Erythroblast (primary cell): Measurements from ENCODE around the gene RIMS1.

Experiments
- DNase-seq, 2 experiments: peaks; one replicate each; lab custom pipeline; 2025; lab: John Stamatoyannopoulos, UW
- GATA1 ChIP-seq: IDR thresholded peaks from 2 replicates; pipeline ENCODE4 v1.6.1; 2011; ENCODE audit warnings: low read depth, mild to moderate bottlenecking, control low read depth, low read length, moderate library complexity
- POLR2A ChIP-seq: IDR thresholded peaks from 2 replicates; pipeline ENCODE4 v1.6.1; 2011; ENCODE audit warnings: mild to moderate bottlenecking, low read length

Gene RIMS1

DNA sequence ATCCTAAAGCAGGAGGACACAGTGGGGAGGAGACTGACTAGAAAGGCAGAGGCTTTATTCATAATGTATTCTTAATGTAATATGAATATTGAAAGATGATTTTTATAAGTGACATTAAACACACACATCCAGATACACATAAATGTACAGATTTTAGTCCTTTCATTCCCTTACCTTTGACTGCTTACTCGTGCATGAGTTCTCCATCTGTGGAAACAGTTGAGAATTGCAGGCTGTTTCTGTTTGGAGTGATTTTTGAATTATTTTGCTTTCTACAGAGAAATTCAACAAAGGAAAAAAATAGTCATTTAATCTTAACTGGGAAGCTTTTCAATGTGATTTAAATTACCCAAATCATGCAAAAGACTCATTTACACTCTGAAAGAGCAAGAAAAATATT, 136.5 kb downstream of the RIMS1 start:
- TF ChIP-seq GATA1 = no peak
- TF ChIP-seq POLR2A = no peak
- no peak for DNase-seq

DNA sequence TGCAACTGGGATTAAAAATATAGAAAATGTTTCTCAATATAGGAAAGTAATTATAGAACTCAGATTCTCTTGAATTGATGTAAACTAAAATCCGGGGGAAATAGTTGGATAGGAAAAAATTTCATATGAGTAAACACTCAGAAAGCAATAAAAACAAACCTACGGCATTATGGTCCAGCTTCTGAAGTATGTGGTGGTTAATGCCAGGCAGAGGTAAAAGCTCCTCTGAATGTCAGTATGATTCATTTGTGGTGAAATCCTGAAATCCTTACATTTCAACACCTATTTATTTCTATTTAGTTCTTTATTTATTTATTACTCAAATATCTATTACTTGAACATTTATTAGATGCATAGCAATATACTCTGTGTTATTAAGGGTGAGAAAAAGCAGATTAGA, 145.1 kb downstream of the RIMS1 start:
- TF ChIP-seq POLR2A (no peak), GATA1 (no peak)
- no peak for DNase-seq

DNA sequence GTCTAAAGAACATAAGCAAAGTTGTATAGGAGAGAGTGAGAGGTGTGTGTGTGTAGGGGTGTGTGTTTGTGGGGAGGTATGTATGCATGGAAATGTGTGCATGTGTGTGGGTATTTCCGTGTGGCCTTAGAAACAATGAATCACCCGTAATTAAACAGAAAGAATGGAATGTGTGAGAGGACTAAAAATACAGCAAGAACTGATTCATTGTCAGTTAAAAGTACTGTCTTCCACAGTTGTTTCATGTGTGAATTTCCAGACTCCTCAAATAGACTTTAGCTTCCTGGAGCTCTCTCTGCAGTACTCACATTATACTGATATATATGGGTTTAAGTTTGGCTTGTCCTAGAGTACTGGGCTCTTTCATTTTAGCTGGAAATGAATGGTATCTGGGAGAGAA, 145.7 kb downstream of the RIMS1 start:
- no peak for TF ChIP-seq GATA1
- TF ChIP-seq POLR2A = no peak
- DNase-seq = no peak

DNA sequence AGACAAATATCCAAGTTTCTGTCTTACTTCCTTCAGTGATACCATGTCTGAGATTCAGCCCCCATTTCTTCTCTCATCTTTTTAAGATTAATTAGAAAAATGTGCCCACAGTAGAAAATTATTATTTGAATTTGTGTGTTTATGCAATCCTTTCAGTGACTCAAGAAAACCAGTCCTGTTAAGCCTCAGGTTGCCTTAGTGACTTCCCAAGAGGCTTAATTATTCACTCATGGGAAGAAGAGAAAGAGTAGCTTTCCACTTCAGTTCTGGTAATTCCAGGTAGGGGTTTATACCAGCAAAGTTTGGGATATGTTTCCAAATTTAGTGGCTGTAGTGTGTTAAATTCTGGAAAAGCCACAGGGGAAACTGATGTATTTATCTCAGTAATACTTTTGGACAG, 149.1 kb downstream of the RIMS1 start:
- no peak for TF ChIP-seq POLR2A
- no peak for TF ChIP-seq GATA1
- DNase-seq = no peak

DNA sequence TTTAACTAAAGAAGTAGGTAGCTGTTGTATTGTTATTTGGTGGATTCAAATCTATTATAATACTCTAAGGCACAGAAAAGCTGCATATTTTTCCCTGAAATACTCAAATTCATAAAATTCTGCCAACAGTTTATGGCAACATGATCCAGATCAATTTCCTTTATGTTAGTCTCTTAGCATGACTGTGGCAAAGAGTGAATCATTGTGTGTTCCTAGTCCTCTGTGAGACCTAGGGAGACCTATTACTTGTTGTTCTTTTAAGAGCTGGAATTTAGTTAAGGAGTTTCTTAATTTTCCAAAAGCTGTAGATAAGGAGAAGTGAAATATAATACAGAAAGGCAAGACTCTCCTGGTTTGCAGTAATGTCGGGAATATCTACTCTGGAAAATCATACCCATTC, 149.6 kb downstream of the RIMS1 start:
- no peak for DNase-seq
- TF ChIP-seq POLR2A (no peak), GATA1 (no peak)

DNA sequence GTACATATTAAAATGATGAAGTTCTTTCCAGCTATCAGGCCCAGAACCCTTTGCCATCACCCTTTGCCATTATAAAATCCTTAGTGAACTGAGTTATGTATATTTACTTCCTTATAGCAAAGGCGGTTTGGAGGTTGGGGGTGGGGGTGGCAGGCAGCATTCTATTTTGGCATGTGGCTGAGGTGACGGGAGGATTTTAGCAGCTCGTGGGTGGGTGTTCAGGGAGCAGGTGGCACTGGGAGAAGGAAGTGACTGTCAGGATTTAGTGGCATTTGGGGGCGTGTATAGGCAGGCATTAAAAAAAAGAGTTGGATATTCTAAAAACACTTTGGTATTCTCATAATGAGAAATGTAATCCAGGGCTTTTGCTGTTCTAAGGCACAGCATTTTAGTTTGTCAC, 150.7 kb downstream of the RIMS1 start:
- DNase-seq = no peak

DNA sequence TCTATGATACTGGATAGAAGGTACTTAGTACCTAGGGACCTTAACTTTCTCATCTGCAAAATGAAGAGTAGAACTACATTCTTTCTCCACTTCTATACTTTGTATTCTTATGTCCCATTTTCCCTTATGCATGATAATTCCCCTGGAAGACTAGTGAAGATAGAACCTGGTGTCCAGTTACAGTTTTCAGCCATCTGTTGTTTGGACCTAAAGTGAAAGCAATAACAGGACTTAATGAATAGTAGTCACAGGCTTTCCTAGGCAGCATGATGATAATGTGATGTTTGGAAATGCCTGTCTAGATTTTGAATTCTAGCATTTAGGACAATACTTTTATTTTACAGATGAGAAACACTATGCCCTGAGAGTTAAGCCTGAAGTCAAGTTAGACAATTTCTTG, 153.8 kb downstream of the RIMS1 start:
- TF ChIP-seq POLR2A (no peak), GATA1 (no peak)
- no peak for DNase-seq

More for the DNA sequence above, 150.7 kb downstream of the RIMS1 start:
- TF ChIP-seq POLR2A (no peak), GATA1 (no peak)

DNA sequence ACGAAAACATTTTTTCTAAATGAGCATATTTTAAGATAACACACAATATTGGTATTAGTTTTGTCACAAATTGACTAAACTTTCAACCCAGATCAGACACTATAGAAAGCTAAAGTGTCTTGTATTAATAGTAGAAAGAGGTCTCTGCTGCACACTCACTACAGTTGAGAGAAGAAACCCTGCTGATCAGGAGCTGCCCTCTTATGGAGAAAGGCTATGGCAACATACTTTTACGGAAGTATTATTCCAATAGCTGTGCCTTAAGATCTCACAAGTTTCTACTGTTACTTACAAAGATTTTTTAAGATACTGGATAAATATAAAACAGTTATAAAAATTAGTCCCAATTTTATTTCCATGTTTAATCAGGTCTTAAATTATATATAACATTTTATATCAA, 155.7 kb downstream of the RIMS1 start:
- no peak for DNase-seq
- TF ChIP-seq POLR2A (no peak), GATA1 (no peak)

DNA sequence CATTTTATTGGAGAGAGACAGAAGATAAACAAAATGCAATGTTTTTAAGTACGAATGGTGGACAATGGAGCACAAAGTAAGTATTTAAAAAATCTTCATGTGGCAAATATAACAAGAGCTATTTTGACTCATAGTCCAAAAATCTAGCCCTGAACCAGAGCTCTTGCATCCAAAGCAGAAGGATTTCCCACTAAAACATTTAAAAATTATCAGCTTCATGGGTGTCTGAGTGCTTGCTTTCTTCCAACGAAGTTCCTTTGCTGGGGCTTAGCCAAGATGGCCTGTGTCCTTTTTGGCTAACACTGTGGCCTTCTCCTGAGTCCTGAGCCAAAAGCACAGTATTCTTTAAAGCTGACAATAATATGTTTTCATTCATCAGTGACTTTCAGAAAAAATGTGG, 161.7 kb downstream of the RIMS1 start:
- no peak for TF ChIP-seq GATA1
- TF ChIP-seq POLR2A = no peak
- DNase-seq = no peak

DNA sequence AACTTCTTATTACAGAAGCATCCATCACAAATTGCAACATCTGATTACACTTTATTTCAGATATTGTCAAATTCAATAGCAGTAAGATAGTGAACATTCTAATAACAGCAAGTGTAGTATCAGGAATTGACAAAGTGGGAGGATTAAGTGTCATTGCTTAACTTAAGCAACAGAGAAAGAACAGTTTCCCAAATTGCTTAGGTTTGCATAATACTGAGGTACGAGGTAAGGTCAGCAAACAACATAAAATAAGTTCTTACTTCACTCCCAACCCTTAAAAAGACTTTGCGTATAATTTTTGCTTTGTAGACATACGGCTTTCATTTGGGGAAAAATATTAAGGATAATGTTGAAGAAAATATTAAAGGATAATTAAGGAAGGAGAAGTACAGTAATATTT, 163.0 kb downstream of the RIMS1 start:
- no peak for TF ChIP-seq GATA1
- no peak for TF ChIP-seq POLR2A
- no peak for DNase-seq

DNA sequence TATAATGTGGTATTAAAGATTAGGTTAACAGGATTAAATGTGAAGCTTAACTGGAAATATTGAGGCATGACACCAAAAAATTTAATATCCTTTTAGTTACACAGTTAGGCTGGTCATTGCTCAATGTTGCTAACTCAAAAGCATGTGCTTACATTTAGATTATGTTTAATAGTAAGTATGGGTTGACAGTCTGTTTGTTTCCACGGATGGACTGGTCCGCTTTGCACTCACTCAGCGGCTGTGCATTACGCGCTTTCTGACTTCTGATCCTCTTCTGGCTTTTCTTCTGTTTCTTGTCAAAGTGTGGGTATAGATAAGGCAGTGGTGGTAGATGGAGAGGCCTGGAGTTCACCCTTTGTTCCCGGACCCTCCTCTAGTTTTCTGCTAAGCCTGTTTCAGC, 174.9 kb downstream of the RIMS1 start:
- TF ChIP-seq POLR2A = no peak
- no peak for TF ChIP-seq GATA1
- no peak for DNase-seq

DNA sequence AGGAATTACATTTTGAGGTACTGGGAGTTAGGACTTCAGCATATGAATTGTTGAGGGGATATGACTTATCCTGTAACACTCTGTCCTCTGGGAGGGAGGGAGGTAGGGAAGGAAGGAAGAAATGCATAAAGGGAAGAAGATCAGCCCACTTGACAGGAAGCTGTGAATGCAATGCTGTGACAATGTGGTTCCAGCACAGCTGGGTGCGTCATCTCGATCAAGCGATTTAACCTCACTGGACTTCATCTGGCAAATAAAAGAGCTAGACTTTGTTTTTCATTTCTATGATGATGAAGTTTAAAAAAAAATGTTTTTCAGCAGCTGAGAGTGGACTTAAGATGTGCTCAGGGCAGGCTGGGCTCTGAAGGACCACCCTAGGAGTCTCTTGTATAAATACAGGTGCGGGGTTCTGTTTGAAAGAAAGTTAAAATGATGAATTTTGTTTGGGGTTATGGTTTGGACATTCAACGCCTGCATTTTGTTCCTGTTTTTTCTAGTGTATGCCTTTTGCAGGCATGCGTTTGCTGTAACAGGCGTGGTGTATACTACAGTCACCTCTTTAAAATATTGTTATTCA, 178.1 kb downstream of the RIMS1 start:
- DNase-seq = no peak
- TF ChIP-seq POLR2A (no peak), GATA1 (no peak)

DNA sequence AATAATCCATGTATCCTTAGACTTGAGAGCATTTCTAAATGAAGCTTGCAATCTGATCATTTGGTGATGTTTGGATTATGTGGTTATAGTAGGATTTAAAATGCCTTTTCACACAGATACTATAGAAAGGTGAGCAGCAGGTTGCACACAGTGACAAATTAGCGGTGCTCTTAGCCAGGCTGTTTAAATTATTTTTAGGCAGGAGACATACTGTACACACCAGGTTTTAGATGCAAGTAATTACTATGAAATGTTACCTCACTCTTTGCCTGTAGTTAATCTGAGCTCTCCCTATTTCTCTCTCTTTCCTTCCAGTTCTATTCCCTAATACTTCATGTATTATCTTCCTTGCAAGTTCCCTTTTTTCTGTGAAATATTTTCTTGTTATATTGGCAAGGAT, 191.7 kb downstream of the RIMS1 start:
- TF ChIP-seq GATA1 (no peak), POLR2A (no peak)
- DNase-seq = no peak

DNA sequence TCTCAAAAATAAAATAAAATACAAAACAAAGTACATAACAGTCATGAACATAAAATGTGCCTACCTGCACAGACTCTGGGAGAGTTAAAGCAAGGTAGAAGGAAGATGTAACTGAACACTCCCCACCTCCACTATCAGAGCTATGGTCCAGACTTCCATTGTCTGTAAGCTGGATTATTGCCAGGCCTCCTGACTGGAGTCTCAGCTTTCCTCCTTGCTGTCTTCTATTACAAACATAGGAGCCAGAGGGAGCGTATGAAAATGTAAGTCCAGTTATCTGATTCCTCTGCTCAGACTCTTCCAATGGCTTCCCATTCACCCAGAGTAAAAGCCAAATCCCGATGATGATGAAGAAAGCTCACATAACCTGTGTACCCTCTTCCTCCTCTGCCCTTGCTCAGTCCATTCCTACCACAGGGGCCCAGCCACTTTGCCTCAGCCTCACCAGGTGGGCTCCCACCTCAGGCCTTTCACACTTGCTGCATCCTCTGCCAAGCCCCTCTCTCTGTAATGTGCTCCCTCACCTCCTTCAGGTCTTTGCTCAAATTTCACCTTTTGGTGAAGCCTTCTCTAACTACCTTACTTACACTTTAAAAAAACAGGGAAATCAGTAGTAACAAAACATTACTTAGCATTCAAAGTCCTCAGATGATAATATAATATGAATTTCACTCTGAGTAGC, 194.1 kb downstream of the RIMS1 start:
- no peak for DNase-seq
- TF ChIP-seq GATA1 (no peak), POLR2A (no peak)

DNA sequence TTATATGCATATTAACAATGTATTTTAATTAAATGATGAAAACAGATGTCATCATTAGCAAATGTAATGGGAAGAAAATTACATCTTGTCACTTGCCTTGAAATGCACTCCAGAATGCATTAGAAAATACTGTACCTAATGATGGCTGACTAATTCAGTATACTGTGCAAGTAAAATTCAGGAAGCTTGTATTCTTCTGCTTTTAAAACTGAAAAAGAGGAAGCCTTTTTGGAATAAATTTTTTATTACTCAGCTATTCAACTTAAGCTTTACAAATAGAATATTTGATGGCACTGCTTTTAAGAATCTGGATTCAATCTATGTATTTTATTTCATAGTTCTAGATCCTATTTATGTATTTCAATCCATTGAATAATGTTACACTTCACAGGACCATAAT, 195.5 kb downstream of the RIMS1 start:
- no peak for TF ChIP-seq GATA1
- no peak for TF ChIP-seq POLR2A
- no peak for DNase-seq
